Fibroblast of skin of right quadriceps (primary cell): ENCODE data around the gene TUBGCP5.
"Not testable (repeated sequence)": the region's sequence is repeated elsewhere in the genome, so short reads cannot be mapped to it uniquely, and the experiment has no call there.

Experiments
- DNase-seq: peaks from one replicate; pipeline ENCODE4 v3.0.0-alpha.2; 2013

Gene TUBGCP5

GRCh38 chr15:23039917-23040281 is 530 bp upstream of the TUBGCP5 start:
- no peak for DNase-seq

GRCh38 chr15:23038726-23039142 is 635 bp downstream of the TUBGCP5 start:
- peak; percentile 45 for DNase-seq

- peak; percentile 49 for DNase-seq
Observed at GRCh38 chr15:23035964-23036566, 3.3 kb downstream of the TUBGCP5 start.

GRCh38 chr15:23033979-23034378 is 5.4 kb downstream of the TUBGCP5 start:
- no peak for DNase-seq

- DNase-seq = no peak
Observed at GRCh38 chr15:23026218-23026617, 13.2 kb downstream of the TUBGCP5 start.

GRCh38 chr15:23022156-23022555 is 17.2 kb downstream of the TUBGCP5 start:
- DNase-seq = no peak

GRCh38 chr15:23014394-23015000 is 24.9 kb downstream of the TUBGCP5 start:
- no peak for DNase-seq

- DNase-seq = no peak
Observed at GRCh38 chr15:23013681-23014080, 25.7 kb downstream of the TUBGCP5 start.

- not testable (repeated sequence) for DNase-seq
Observed at GRCh38 chr15:23012616-23013015, 26.8 kb downstream of the TUBGCP5 start.

GRCh38 chr15:23003736-23004135 is 35.6 kb downstream of the TUBGCP5 start:
- DNase-seq = no peak

GRCh38 chr15:23002920-23003319 is 36.4 kb downstream of the TUBGCP5 start:
- DNase-seq = no peak

GRCh38 chr15:22995795-22996194 is 43.6 kb downstream of the TUBGCP5 start:
- no peak for DNase-seq

- DNase-seq = no peak
Observed at GRCh38 chr15:22992024-22992326, 47.4 kb downstream of the TUBGCP5 start.

GRCh38 chr15:22989576-22990477 is 49.5 kb downstream of the TUBGCP5 start:
- DNase-seq = peak; percentile 3

- DNase-seq = no peak
Observed at GRCh38 chr15:22988811-22989210, 50.6 kb downstream of the TUBGCP5 start.

- not testable (repeated sequence) for DNase-seq
Observed at GRCh38 chr15:22981931-22982330, 57.4 kb downstream of the TUBGCP5 start.

- DNase-seq = no peak
Observed at GRCh38 chr15:22981051-22981840, 58.1 kb downstream of the TUBGCP5 start.

GRCh38 chr15:22980189-22981050 is 58.9 kb downstream of the TUBGCP5 start, which contains the start of gene CYFIP1:
Gene CYFIP1, minus strand, starts transcription at chr15:22980368. Its CDS starts 33,083 bp downstream, at chr15:22947285.
- peak; percentile 85 for DNase-seq

GRCh38 chr15:22979238-22980188 is 59.9 kb downstream of the TUBGCP5 start:
- DNase-seq = no peak

GRCh38 chr15:22978691-22979237 is 60.6 kb downstream of the TUBGCP5 start:
- DNase-seq = no peak

GRCh38 chr15:22974745-22975144 is 64.6 kb downstream of the TUBGCP5 start:
- DNase-seq = no peak
